SK-MEL-5 (cell line): ENCODE data around the gene TSSK2. TPM values are rescaled to one million over a fixed set of nuclear protein-coding genes. Genes with fewer than 3 reads are reported as not detected.

Experiments
- total RNA-seq: library from RNA; depleted of rRNA; stranded (reverse); fragments of >200 nt; shearing (Covaris generic); gene quantifications from 2 replicates; pipeline ENCODE4 v1.2.3, GENCODE V29; 2014; rRNA removed

Gene TSSK2
- total RNA-seq, 1 experiment from 2014 or later, result not detected

Other genes with a start within 250 kb of the TSSK2 start
- gene DGCR6, start 225.0 kb upstream of the TSSK2 start, total RNA-seq, result 1.7 and 2.6 TPM in 2 replicates
- 0.45 and 0.55 TPM in 2 replicates for gene PRODH, start 195.0 kb upstream of the TSSK2 start, total RNA-seq
- gene DGCR2, start 8.9 kb upstream of the TSSK2 start, total RNA-seq, result 36.9 and 39.6 TPM in 2 replicates
- 18.7 and 18.9 TPM in 2 replicates for gene ESS2, start 13.3 kb downstream of the TSSK2 start, total RNA-seq
- gene GSC2, start 19.0 kb downstream of the TSSK2 start, total RNA-seq, result not detected in 2 replicates
- gene SLC25A1, start 47.4 kb downstream of the TSSK2 start, total RNA-seq, result 47.6 and 54.8 TPM in 2 replicates
- 5.3 and 6.4 TPM in 2 replicates for gene CLTCL1, start 160.4 kb downstream of the TSSK2 start, total RNA-seq